GM18502 (cell line): ENCODE results near the gene INTS3.
A peak's percentile ranks its signal among the peaks of the same experiment; 100 is the strongest.
"Not testable (repeated sequence)": the region's sequence is repeated elsewhere in the genome, so short reads cannot be mapped to it uniquely, and the experiment has no call there.

Experiments
- ATAC-seq: cut with Tn5 transposase; IDR thresholded peaks from one replicate; pipeline ENCODE4 v1.9.1; 2021; ENCODE audit warnings: mild to moderate bottlenecking; ENCODE audit not compliant: unreplicated experiment, poor library complexity

INTS3 gene

DNA sequence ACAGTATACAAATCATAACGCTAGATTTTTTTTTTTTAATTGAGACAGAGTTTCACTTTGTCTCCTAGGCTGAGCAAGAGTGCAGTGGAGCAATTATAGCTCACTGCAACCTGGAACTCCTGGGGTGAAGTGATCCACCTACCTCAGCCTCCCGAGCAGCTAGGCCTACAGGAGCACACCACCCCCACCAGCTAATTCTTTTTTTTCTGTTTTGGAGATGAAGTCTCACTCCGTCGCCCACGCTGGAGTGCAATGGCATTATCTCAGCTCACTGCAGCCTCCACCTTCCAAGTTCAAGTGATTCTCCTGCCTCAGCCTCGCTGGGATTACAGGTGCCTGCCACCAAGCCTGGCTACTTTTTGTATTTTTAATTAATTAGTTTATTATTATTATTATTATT is 28.1 kb upstream of the INTS3 start:
- ATAC-seq, result no peak

GRCh38 chr1:153705484-153705883 is 22.4 kb upstream of the INTS3 start:
- no peak for ATAC-seq

DNA sequence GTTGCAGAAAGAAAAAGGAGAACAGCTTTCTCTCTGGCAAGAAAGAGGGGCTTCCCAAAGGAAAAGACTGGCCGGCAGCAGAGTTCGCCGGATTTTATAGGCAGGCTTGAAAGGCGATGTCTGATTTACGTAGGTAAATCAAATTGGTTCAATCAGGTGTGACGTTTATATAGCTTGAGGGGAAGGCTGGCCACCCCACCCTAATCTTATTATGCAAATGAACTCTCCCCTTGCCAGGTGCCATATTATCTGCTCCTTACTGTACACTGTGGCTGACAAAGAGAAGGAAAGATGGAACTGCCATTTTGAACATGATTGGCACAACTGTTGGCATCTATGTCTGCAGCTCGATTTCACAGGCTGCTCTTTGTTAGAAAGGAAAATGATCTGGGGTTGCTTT is 16.8 kb upstream of the INTS3 start:
- ATAC-seq, result no peak

DNA sequence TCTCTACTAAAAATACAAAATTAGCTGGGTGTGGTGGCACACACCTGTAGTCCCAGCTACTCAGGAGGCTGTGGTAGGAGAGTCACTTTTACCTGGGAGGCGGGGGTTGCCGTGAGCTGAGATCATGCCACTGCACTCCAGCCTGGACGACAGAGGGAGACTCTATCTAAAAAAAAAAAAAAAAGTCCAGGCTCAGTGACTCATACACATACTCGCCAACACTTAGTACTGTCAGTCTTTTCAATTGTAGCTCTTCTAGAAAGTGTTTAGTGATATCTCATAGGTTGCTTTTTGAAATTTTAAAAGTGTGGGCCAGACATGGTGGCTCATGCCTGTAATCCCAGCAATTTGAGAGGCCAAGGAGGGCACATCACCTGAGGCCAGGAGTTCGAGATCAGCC is 11.6 kb upstream of the INTS3 start:
- not testable (repeated sequence) for ATAC-seq

DNA sequence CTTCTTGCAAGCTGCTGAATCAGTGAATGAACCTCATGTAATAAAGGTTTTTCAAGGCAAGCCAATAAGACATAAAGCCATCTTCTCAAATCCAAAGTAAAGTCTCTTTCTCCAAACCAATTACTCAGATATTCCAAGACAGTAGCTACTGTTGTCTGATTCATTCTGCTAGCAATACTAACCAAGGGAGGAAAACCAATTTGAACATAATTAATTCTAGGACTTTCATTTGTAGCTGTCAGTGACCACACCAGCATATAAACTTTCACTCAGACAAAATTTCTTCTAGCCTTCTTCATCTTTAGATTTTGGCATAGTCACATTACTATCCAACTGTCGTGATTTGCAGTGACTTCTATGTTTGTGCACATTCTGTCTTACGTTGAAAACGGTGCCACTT is 10.5 kb upstream of the INTS3 start:
- ATAC-seq, result no peak

DNA sequence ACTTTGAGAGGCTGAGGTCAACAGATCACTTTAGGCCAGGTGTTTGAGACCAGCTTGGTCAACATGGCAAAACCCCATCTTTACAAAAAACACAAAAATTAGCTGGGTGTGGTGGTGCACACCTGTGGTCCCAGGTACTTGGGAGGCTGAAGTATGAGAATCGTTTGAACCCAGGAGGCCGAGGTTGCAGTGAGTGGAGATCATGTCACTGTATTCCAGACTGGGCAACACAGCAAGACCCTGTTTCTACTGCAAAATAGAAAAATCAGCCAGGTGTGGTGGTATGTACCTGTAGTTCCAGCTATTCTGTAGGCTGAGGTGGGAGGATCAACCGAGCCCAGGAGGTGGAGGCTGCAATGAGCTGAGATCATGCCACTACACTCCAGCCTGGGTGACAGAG is 4.2 kb upstream of the INTS3 start:
- ATAC-seq, result no peak

DNA sequence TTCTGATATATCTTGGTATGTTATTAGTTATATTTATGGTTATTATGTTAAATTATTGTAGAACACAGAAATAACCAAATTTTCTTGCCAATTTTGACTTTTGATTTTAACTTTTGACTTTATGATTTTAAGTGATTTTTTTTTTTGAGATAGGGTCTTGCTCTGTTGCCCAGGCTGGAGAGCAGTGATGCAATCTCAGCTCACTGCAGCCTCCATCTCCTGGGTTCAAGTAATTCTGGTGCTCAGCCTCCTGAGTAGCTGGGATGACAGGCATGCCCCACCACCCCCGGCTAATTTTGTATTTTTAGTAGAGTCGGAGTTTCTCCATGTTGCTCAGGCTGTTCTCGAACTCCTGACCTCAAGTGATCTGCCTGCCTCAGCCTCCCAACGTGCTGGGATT is 3.2 kb upstream of the INTS3 start:
- ATAC-seq, result not testable (repeated sequence)

DNA sequence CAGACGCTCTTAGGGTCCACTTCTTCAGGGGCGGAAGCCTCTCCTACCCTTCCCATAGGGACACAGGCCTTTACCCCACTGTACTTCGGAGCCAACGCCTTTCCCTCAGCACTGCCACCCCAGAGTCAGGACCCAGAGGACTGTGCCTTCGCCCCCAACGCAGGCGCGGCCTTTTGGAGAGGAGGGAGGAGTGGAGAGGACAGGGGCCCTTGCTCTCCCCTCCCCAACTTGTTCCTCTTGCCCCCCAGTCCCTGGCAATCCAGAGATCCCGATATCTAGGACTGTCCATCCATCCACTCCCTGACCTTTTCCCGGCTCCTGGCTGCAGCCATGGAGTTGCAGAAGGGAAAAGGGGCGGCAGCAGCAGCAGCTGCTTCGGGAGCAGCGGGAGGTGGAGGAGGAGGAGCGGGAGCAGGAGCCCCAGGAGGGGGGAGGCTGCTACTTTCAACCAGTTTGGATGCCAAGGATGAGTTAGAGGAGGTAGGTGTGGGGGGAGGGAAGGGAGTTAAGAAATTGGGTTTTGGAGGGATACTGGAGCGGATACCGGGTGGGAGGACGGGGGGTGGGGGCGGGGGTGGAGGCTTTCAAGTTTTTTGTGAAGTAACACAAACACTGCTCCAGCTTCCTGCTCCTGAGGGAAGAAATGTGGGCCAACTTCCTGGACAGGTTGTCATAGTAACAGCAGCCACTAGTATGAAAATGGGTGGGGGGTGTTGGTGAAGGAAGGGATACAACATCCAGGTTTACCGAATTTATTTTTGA is 636 bp downstream of the INTS3 start:
- ATAC-seq, result no peak

DNA sequence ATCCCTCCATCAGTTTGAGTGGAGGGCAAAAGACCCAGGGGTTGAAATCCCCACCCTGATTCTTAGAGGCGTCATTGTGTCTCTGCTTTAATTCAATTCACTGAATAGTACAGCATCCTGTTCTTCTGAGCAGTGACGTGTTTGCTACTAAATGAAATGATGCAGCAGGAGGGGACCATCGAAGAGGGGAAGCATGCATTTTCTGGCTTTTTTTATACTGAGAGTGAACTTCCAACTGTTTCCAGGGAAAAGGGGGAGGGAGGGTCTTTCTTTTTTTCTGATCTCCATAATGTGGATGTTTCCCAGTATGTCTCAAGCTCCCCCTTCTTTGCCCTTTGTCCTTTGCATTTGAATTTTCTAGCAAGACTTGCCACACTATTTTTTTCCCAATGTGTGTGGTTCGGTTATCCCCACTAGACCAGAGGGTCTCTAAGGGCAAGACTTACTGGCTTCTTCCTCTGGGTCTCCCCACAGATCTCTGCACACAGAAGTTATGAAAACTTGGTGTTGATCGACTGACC is 2.7 kb downstream of the INTS3 start:
- ATAC-seq, result no peak

DNA sequence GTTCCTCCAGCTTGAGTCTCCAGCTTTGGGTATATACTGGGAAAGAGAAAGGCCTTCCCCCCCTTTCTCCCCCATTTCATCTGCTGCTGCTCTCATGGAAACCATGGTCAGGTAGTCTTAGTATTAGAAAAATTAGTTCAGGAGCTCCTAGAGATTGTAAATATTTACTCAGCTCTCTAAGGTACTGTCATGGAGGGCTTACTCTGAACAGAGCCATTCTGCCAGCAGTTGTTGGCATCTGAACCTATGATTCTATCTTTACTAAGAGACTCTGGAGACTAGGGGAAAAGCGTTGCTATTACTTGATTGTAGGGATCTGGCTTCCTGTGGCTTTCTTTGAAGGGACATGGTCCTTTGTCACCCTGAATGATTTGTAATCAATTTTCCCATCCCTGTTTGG is 6.1 kb downstream of the INTS3 start:
- ATAC-seq, result no peak

GRCh38 chr1:153734396-153735089 is 6.7 kb downstream of the INTS3 start:
- no peak for ATAC-seq

- ATAC-seq, result no peak
These were observed 7.2 kb downstream of the INTS3 start for GRCh38 chr1:153735090-153735420.

- ATAC-seq, result no peak
These were observed 14.1 kb downstream of the INTS3 start for GRCh38 chr1:153741986-153742385.

DNA sequence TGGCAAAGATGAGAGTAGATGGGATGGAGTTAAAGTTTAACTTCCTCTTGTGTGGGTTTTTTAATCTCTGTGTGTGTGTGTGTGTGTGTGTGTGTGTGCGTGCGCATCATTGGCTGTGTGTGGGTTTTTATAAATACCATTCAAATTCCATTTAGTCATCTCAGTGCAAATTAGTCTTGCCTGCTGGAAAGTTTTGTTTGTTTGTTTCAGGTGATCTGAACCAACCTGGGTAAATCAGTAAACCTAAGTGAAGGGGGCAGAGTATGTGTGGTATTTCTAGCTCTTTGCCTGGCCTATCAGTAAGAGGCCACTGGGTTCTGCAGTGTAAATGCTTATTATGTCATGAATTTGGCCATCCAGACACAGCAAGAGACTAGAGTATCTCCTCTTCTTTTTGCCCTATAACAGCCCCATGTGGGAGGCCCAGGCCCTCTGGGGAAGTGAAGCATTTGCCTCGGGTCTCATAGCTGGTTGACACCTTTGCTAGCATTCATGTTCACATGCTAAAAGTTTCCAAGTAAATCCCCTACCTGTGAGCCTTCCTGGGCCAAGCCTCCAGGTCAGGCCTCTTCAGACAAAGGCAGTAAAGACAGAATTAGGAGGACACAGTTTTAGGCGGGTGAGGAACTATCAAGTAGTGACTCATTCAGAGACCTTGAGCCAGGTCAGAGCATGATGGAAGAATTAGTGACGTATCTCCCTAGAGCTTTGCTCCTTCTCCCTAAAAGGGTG is 14.7 kb downstream of the INTS3 start:
- peak; percentile 62 for ATAC-seq

DNA sequence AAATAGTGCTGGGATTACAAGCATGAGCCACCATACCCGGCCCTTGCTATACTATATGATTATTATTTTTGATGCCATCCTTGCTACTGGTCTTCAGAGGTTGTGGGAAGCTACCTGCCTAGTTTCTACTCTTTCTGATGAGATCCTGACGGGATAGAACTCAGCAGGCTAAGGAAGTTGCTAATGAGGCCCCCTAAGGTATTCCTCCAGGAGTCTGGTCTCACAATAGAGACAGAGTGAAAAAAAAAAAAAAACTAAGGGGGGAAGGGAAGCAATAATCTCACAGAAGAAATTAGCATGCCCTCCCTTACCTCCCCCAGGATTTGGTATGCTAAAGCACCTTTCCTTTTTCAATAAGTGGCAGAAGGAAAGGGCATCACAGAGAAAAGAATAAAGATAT is 17.6 kb downstream of the INTS3 start:
- no peak for ATAC-seq

DNA sequence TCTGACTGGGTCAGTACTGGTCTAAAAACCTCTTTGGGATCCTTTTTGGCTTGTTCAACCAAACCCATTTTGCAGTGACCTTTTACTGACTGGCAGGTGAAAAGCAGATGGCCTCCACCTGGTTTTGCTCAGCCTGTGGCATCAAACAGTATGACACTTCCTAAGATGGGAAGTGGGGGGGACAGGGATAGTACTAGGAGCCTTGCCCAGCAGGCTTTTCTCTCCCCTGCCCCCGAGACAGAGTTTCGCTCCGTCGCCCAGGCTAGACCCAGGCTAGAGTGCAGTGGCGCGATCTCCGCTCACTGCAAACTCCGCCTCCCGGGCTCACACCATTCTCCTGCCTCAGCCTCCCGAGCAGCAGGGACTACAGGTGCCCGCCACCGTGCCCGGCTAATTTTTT is 18.3 kb downstream of the INTS3 start:
- no peak for ATAC-seq

DNA sequence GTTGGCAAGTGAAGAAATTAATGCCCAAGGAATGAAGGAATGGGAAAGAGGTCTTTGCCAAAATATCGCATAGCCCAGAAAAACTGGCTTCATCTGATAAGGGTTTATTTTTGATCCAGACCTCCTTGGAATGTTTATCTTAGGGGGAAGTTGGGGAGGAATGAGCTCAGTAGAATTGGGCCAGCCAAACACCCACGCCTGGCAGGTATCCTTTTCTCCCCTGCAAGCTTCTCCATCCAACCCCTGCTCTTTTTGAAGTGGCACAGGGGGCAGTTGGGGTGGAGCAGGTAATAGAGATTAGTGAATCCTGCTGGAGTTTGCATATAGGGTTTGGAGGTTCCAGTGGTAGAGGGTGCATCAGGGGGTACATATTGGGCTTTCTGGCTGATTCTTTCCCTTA is 21.1 kb downstream of the INTS3 start:
- no peak for ATAC-seq

- ATAC-seq, result no peak
These were observed 21.7 kb downstream of the INTS3 start for GRCh38 chr1:153749408-153750005.

DNA sequence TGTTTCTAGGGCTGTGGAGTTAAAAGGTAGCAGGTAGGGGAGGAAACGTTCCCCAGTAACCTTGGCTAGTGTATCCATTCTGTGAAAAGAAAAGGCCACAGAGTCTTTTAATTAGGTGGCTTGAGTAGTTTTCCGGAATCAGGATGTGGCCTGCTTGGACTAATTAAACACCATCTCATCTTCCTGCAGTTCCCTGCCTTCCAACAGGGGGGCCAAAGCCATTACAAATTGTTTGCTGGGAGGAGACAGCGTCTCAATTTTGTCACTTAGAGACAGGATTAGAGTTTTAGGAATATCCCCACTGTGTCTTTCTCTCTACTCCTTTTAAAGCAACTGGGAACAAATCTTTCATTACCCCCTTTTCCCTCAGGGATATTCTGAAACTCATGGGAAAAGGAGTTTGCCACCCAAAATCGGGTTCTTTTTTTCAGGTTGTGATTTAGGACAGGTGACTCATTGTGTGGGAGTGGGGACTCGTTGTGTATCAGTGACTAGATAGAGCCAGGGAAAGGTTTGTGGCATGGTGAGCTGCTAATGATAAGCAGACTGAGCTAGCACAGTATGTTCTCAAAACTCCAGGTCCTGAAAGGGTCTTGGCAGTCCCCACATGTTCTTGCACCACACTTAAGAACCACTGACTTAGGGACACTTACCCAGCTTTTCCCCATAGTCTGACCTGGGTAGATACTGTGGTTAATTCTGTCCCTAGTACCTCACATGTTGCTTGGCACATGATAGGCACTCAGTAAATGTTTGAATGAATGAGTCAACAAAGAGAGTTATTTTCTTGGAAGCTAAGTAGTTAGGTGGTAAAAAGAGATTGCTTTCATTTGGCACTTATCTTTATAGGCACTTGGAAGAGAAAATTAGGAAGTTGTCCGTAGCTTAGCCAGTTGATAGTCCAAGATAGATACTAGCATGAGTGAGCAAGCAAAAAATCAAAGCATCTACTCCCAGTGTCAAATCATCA is 22.5 kb downstream of the INTS3 start:
- no peak for ATAC-seq

GRCh38 chr1:153752072-153752471 is 24.2 kb downstream of the INTS3 start:
- ATAC-seq, result no peak
